Measurements from ENCODE around the gene CDH4. TPM values are rescaled to one million over a fixed set of nuclear protein-coding genes. Genes with fewer than 3 reads are reported as not detected.

The CDH4 gene
- total RNA-seq, 1 experiment from 2014 or later: 25.0 TPM

GRCh38 chr20:61806314-61806713, 554.3 kb downstream of the CDH4 start:
- TF ChIP-seq, protein P1, sequence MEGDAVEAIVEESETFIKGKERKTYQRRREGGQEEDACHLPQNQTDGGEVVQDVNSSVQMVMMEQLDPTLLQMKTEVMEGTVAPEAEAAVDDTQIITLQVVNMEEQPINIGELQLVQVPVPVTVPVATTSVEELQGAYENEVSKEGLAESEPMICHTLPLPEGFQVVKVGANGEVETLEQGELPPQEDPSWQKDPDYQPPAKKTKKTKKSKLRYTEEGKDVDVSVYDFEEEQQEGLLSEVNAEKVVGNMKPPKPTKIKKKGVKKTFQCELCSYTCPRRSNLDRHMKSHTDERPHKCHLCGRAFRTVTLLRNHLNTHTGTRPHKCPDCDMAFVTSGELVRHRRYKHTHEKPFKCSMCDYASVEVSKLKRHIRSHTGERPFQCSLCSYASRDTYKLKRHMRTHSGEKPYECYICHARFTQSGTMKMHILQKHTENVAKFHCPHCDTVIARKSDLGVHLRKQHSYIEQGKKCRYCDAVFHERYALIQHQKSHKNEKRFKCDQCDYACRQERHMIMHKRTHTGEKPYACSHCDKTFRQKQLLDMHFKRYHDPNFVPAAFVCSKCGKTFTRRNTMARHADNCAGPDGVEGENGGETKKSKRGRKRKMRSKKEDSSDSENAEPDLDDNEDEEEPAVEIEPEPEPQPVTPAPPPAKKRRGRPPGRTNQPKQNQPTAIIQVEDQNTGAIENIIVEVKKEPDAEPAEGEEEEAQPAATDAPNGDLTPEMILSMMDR (IDR thresholded peaks at IDR 0.05; ENCODE audit: unreplicated experiment): no peak
- no peaks in the 10 kb centered on the region for H3K9me3 Mint-ChIP-seq (ENCODE audit: unreplicated experiment)
- intact Hi-C loops (cut with micrococcal nuclease): no loop called here
- no peak overlapping the region for H3K27ac Mint-ChIP-seq (ENCODE audit: low read depth, unreplicated experiment)
- H3K36me3 Mint-ChIP-seq (ENCODE audit: insufficient read depth, unreplicated experiment): peaks cover 5% of the 10 kb centered on the region
- ChIA-PET CTCF (interaction anchor here (0.5 kb wide), 1 partner anchor 807 kb away, joined by 4 read pairs; no protein-coding TSS in a partner anchor), POLR2A (no interaction called here)
- DNase-seq (ENCODE audit: unreplicated experiment): no peak
- no peak overlapping the region for H3K4me3 Mint-ChIP-seq (ENCODE audit: unreplicated experiment)
- no TSS peak for BruUV-seq (replicated peaks)
- no peaks in the 10 kb centered on the region for H3K4me1 Mint-ChIP-seq (ENCODE audit: insufficient read depth, unreplicated experiment)
- H3K27me3 Mint-ChIP-seq (ENCODE audit: insufficient read depth, unreplicated experiment): no peaks in the 10 kb centered on the region

- Mint-ChIP-seq H3K9me3 (ENCODE audit: unreplicated experiment) (no peaks in the 10 kb centered on the region), H3K27ac (ENCODE audit: low read depth, unreplicated experiment) (no peak overlapping the region), H3K4me3 (ENCODE audit: unreplicated experiment) (no peak overlapping the region), H3K4me1 (ENCODE audit: insufficient read depth, unreplicated experiment) (no peaks in the 10 kb centered on the region), H3K36me3 (ENCODE audit: insufficient read depth, unreplicated experiment) (peaks cover 5% of the 10 kb centered on the region), H3K27me3 (ENCODE audit: insufficient read depth, unreplicated experiment) (no peaks in the 10 kb centered on the region)
- intact Hi-C loops (cut with micrococcal nuclease): no loop called here
- ChIA-PET CTCF (interaction anchor here (0.5 to 0.7 kb wide), 2 partner anchors 213 to 808 kb away, joined by 3 to 4 read pairs; no protein-coding TSS in a partner anchor), POLR2A (interaction anchor here (0.7 to 1.1 kb wide), 2 partner anchors 10 to 17 kb away, joined by 4 read pairs; no protein-coding TSS in a partner anchor)
- no peak for DNase-seq (ENCODE audit: unreplicated experiment)
- TF ChIP-seq, protein P1 (IDR thresholded peaks at IDR 0.05; ENCODE audit: unreplicated experiment): no peak
- BruUV-seq (replicated peaks): no TSS peak
These were observed 554.9 kb downstream of the CDH4 start for GRCh38 chr20:61806995-61807394.

DNA sequence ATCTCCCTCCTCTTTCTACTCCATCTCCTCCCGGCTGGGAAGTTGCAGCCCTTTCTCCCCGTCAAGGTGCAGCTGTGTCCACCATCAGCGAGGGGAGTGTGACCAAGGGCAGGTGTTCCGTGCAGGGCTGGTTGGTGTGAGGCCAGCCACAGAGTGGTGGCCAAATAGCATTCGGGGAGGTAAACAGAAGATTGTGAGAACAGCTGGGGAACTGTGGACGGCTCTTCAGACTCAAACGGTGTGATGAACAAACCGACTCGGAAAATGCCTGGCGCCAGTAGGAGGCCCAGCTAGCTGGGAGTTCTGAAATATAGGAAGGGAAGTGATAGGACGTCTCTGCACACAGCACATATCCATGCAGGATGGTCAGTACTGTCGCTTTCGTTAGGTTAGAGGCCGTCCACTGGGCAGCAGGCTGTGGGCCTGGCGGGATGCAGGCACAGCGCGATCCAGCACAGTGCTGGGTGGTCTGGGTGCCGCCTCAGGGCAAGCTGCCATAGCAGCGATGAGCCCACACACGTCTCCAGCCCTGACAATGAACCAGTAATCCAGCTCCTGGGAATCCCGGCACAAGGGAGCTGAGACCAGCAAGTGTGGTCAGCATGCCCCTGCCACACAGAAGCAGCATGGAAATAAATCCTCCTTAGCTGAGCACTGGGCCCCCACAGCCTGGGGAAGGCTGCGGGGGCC, 555.6 kb downstream of the CDH4 start:
- intact Hi-C loops (cut with micrococcal nuclease): no loop called here
- Mint-ChIP-seq H3K36me3 (ENCODE audit: insufficient read depth, unreplicated experiment) (peaks cover 5% of the 10 kb centered on the region), H3K27me3 (ENCODE audit: insufficient read depth, unreplicated experiment) (no peaks in the 10 kb centered on the region), H3K9me3 (ENCODE audit: unreplicated experiment) (no peaks in the 10 kb centered on the region), H3K4me1 (ENCODE audit: insufficient read depth, unreplicated experiment) (peaks cover under 1% of the 10 kb centered on the region), H3K27ac (ENCODE audit: low read depth, unreplicated experiment) (no peak overlapping the region), H3K4me3 (ENCODE audit: unreplicated experiment) (no peak overlapping the region)
- TF ChIP-seq, protein P1 (IDR thresholded peaks at IDR 0.05; ENCODE audit: unreplicated experiment): no peak
- ChIA-PET POLR2A (interaction anchor here (1.1 kb wide), 1 partner anchor 10 kb away, joined by 4 read pairs; no protein-coding TSS in a partner anchor), CTCF (interaction anchor here (0.6 to 0.7 kb wide), 2 partner anchors 213 to 308 kb away, joined by 3 read pairs; no protein-coding TSS in a partner anchor)
- DNase-seq (ENCODE audit: unreplicated experiment): no peak
- BruUV-seq (replicated peaks): no TSS peak

GRCh38 chr20:61808447-61808846, 556.4 kb downstream of the CDH4 start:
- H3K36me3 Mint-ChIP-seq (ENCODE audit: insufficient read depth, unreplicated experiment): peaks cover 5% of the 10 kb centered on the region
- TF ChIP-seq, protein P1 (IDR thresholded peaks at IDR 0.05; ENCODE audit: unreplicated experiment): no peak
- H3K4me1 Mint-ChIP-seq (ENCODE audit: insufficient read depth, unreplicated experiment): peaks cover 8% of the 10 kb centered on the region
- BruUV-seq (replicated peaks): no TSS peak
- no peak overlapping the region for H3K4me3 Mint-ChIP-seq (ENCODE audit: unreplicated experiment)
- H3K27me3 Mint-ChIP-seq (ENCODE audit: insufficient read depth, unreplicated experiment): no peaks in the 10 kb centered on the region
- POLR2A ChIA-PET: no interaction called here
- CTCF ChIA-PET: no interaction called here
- no peak for DNase-seq (ENCODE audit: unreplicated experiment)
- intact Hi-C loops (cut with micrococcal nuclease): no loop called here
- no peaks in the 10 kb centered on the region for H3K9me3 Mint-ChIP-seq (ENCODE audit: unreplicated experiment)
- no peak overlapping the region for H3K27ac Mint-ChIP-seq (ENCODE audit: low read depth, unreplicated experiment)

Measured in MCF 10A (cell line).